DMS53 treated with DMSO at 0.1 percent for 48 hours (cell line): ENCODE measurements around the gene POU2AF3.
"Not testable (repeated sequence)": the region's sequence is repeated elsewhere in the genome, so short reads cannot be mapped to it uniquely, and the experiment has no call there.

ENCODE experiments used
- DNase-seq: peaks from one replicate; lab custom pipeline; 2025; ENCODE audit not compliant: unreplicated experiment; lab: John Stamatoyannopoulos, UW

Gene POU2AF3

GRCh38 chr11:111300569-111300968, 2.2 kb downstream of the POU2AF3 start:
- no peak for DNase-seq

- no peak for DNase-seq
Observed at GRCh38 chr11:111301004-111301841, 2.9 kb downstream of the POU2AF3 start.

- no peak for DNase-seq
Observed at GRCh38 chr11:111301842-111302118, 3.4 kb downstream of the POU2AF3 start.

GRCh38 chr11:111302298-111302697, 4.0 kb downstream of the POU2AF3 start:
- DNase-seq, result peak; percentile 49

GRCh38 chr11:111303461-111303860, 5.1 kb downstream of the POU2AF3 start:
- DNase-seq, result peak; percentile 90

- DNase-seq, result peak; percentile 82
Observed at GRCh38 chr11:111305162-111305802, 6.9 kb downstream of the POU2AF3 start.

GRCh38 chr11:111305876-111306275, 7.5 kb downstream of the POU2AF3 start:
- no peak for DNase-seq

GRCh38 chr11:111306321-111306720, 8.0 kb downstream of the POU2AF3 start:
- no peak for DNase-seq

- peak; percentile 84 for DNase-seq
Observed at GRCh38 chr11:111307472-111308108, 9.2 kb downstream of the POU2AF3 start.

- peak; percentile 97 for DNase-seq
Observed at GRCh38 chr11:111308140-111308539, 9.8 kb downstream of the POU2AF3 start.

- peak; percentile 90 for DNase-seq
Observed at GRCh38 chr11:111309215-111309915, 11.0 kb downstream of the POU2AF3 start.

- DNase-seq, result peak; percentile 95
Observed at GRCh38 chr11:111310088-111310487, 11.7 kb downstream of the POU2AF3 start.

GRCh38 chr11:111310723-111311122, 12.4 kb downstream of the POU2AF3 start:
- no peak for DNase-seq

- DNase-seq, result no peak
Observed at GRCh38 chr11:111312076-111312475, 13.7 kb downstream of the POU2AF3 start.

- DNase-seq, result no peak
Observed at GRCh38 chr11:111319296-111319695, 20.9 kb downstream of the POU2AF3 start.

- not testable (repeated sequence) for DNase-seq
Observed at GRCh38 chr11:111320199-111320598, 21.9 kb downstream of the POU2AF3 start.

GRCh38 chr11:111320728-111321568, 22.6 kb downstream of the POU2AF3 start:
- DNase-seq, result peak; percentile 82

- peak; percentile 95 for DNase-seq
Observed at GRCh38 chr11:111322534-111322933, 24.2 kb downstream of the POU2AF3 start.

- DNase-seq, result no peak
Observed at GRCh38 chr11:111324277-111324720, 26.0 kb downstream of the POU2AF3 start.

GRCh38 chr11:111325259-111325658, 26.9 kb downstream of the POU2AF3 start:
- DNase-seq, result no peak
